Thyroid gland (tissue), 4 donors: ENCODE data around the gene MRTFB.

Experiments used
- CTCF ChIP-seq, 6 experiments: fragments of 200-600 bp in 3 of 6; fragments of 450-650 bp in 3 of 6; sonication (generic) in 3 of 6; IDR thresholded peaks; one replicate each; pipeline ENCODE4 v1.5.1; 2016 to 2019; ENCODE audit warnings: antibody characterized with exemption in 6 of 6, mild to moderate bottlenecking in 2 of 6, inconsistent platforms in 1 of 6, moderate library complexity in 1 of 6
- POLR2A ChIP-seq, 2 donors: fragments of 450-650 bp; IDR thresholded peaks; one replicate each; pipeline ENCODE4 v1.6.1; 2017; ENCODE audit warnings: antibody characterized with exemption in 2 of 2, mild to moderate bottlenecking in 2 of 2, moderate library complexity in 1 of 2

DNA sequence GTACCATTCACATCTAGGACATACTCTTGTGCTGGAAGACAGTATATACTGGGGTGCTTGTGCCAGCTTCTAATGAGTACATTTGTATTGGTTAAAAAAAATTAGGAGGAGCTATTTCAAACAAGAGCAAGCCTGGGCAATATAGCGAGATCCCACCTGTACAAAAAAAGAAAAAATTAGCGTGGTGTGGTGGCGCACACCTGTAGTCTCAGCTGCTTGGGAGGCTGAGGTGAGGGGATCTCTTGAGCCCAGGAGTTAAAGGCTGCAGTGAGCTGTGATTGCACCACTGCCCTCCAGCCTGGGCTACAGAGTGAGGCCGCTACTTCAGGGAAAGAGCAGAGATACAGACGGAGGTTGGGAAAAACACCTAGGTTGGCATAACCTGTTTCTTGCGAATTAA, 1.2 kb downstream of the MRTFB start:
- TF ChIP-seq CTCF (IDR thresholded peaks at IDR 0.05) = no peak
- TF ChIP-seq POLR2A (IDR thresholded peaks at IDR 0.05) = no peak
